GM12892 (cell line): ENCODE data around the gene ETFB.

Source experiments
- POLR2A ChIP-seq: IDR thresholded peaks from 2 replicates; pipeline ENCODE4 v1.6.1; 2011; ENCODE audit warnings: low read depth, low read length, control low read depth
- POLR2AphosphoS5 ChIP-seq: IDR thresholded peaks from 2 replicates; pipeline ENCODE4 v1.6.1; 2011; ENCODE audit warnings: low read depth, low read length, control low read depth
- TAF1 ChIP-seq: IDR thresholded peaks from 2 replicates; pipeline ENCODE4 v1.6.1; 2011; ENCODE audit warnings: low read depth, mild to moderate bottlenecking, control low read depth, low read length, borderline replicate concordance

GRCh38 chr19:51364200-51365106, 1.7 kb downstream of the ETFB start:
- no peak for TF ChIP-seq POLR2AphosphoS5
- no peak for TF ChIP-seq POLR2A
- TF ChIP-seq TAF1 = no peak
